ENCODE results near the gene TLL2. TPM values are rescaled to one million over a fixed set of nuclear protein-coding genes. Genes with fewer than 3 reads are reported as not detected.
A peak's percentile ranks its signal among the peaks of the same experiment; 100 is the strongest.

The TLL2 gene
- total and polyA plus RNA-seq, 10 donors: 0.23 to 0.75 (median 0.34) TPM

GRCh38 chr10:96450529-96451207 is 63.1 kb downstream of the TLL2 start:
- peaks cover 0 to 9% (median 0%) of the 10 kb centered on the region in 7 donors for H3K27me3 ChIP-seq (replicated peaks in 1 of 7)
- DNase-seq: no peak
- H3K9me3 ChIP-seq: no peaks in the 10 kb centered on the region
- intact Hi-C loops (cut with DNase I; ENCODE audit: low total_unique reads): no loop called here
- 83 to 90% (median 86%) methylated on average over 12 of the region's 12 CpGs for WGBS, 5 donors
- no peaks in the 10 kb centered on the region for H3K36me3 ChIP-seq
- TF ChIP-seq POLR2A (IDR thresholded peaks at IDR 0.05) (no peak), CTCF (IDR thresholded peaks at IDR 0.05 in 8 of 11, conservative IDR thresholded peaks at IDR 0.05 in 3 of 11) (no peak), POLR2AphosphoS5 (IDR thresholded peaks at IDR 0.05) (no peak)
- no peak overlapping the region for H3K4me3 ChIP-seq
- H3K4me1 ChIP-seq: peaks cover 0 to 6% (median 0%) of the 10 kb centered on the region in 6 donors
- H3K27ac ChIP-seq: no peak overlapping the region

- 43 to 82% (median 60%) methylated on average over 4 of the region's 4 CpGs for WGBS, 5 donors
- H3K36me3 ChIP-seq: no peaks in the 10 kb centered on the region
- no peak for DNase-seq
- H3K4me1 ChIP-seq: peaks cover 0 to 6% (median 0%) of the 10 kb centered on the region in 6 donors
- no peak overlapping the region for H3K4me3 ChIP-seq
- H3K27ac ChIP-seq: no peak overlapping the region
- no peaks in the 10 kb centered on the region for H3K9me3 ChIP-seq
- peaks cover 0 to 9% (median 0%) of the 10 kb centered on the region in 7 donors for H3K27me3 ChIP-seq (replicated peaks in 1 of 7)
- TF ChIP-seq POLR2AphosphoS5 (IDR thresholded peaks at IDR 0.05): no peak
- TF ChIP-seq CTCF (IDR thresholded peaks at IDR 0.05 in 8 of 11, conservative IDR thresholded peaks at IDR 0.05 in 3 of 11): no peak
- no peak for TF ChIP-seq POLR2A (IDR thresholded peaks at IDR 0.05)
- intact Hi-C loops (cut with DNase I; ENCODE audit: low total_unique reads): no loop called here
Observed at GRCh38 chr10:96448558-96448957, 65.2 kb downstream of the TLL2 start.

GRCh38 chr10:96448021-96448457 is 65.7 kb downstream of the TLL2 start:
- H3K27me3 ChIP-seq (replicated peaks in 1 of 7): peaks cover 0 to 9% (median 0%) of the 10 kb centered on the region in 7 donors
- TF ChIP-seq POLR2A (IDR thresholded peaks at IDR 0.05) (no peak), POLR2AphosphoS5 (IDR thresholded peaks at IDR 0.05) (peak; percentile 84 to 88 (median 88)), CTCF (IDR thresholded peaks at IDR 0.05 in 8 of 11, conservative IDR thresholded peaks at IDR 0.05 in 3 of 11) (no peak)
- no peaks in the 10 kb centered on the region for H3K36me3 ChIP-seq
- intact Hi-C loops (cut with DNase I; ENCODE audit: low total_unique reads): no loop called here
- peak; percentile 89 for DNase-seq
- H3K27ac ChIP-seq: peak overlapping the region in 4 of 8 donors; percentile 24 to 61 (median 50)
- no peaks in the 10 kb centered on the region for H3K9me3 ChIP-seq
- WGBS, 5 donors: 64 to 73% (median 69%) methylated on average over 10 to 15 of the region's 15 CpGs
- H3K4me1 ChIP-seq: peaks cover 0 to 6% (median 0%) of the 10 kb centered on the region in 6 donors
- H3K4me3 ChIP-seq: no peak overlapping the region

- intact Hi-C loops (cut with DNase I; ENCODE audit: low total_unique reads): no loop called here
- WGBS, 5 donors: 78 to 87% (median 85%) methylated on average over 10 of the region's 10 CpGs
- no peaks in the 10 kb centered on the region for H3K36me3 ChIP-seq
Observed at GRCh38 chr10:96446966-96447596, 66.6 kb downstream of the TLL2 start.

More at GRCh38 chr10:96446966-96447596, 66.6 kb downstream of the TLL2 start:
- Histone ChIP-seq H3K27me3 (replicated peaks in 1 of 7) (peaks cover 0 to 8% (median 0%) of the 10 kb centered on the region in 7 donors), H3K4me1 (peaks cover 0 to 6% (median 0%) of the 10 kb centered on the region in 6 donors), H3K9me3 (no peaks in the 10 kb centered on the region), H3K27ac (peak overlapping the region in 3 of 8 donors; percentile 46 to 61 (median 55)), H3K4me3 (no peak overlapping the region)
- TF ChIP-seq POLR2AphosphoS5 (IDR thresholded peaks at IDR 0.05) (no peak), POLR2A (IDR thresholded peaks at IDR 0.05) (no peak), CTCF (IDR thresholded peaks at IDR 0.05 in 8 of 11, conservative IDR thresholded peaks at IDR 0.05 in 3 of 11) (no peak)
- DNase-seq: no peak

Measured in spleen (tissue), 11 donors.